Karpas-422 (cell line): ENCODE results near the gene ITPR2. TPM values are rescaled to one million over a fixed set of nuclear protein-coding genes. Genes with fewer than 3 reads are reported as not detected.
"Not testable (repeated sequence)": the region's sequence is repeated elsewhere in the genome, so short reads cannot be mapped to it uniquely, and the experiment has no call there.

Experiments
- DNase-seq: peaks from one replicate; pipeline ENCODE4 v3.0.0-alpha.2; 2015
- H2AFZ ChIP-seq: fragments of 200-600 bp; sonication (generic); 2 replicates; pipeline ENCODE4 v1.6.1; 2014; ENCODE audit warnings: antibody characterized with exemption, low read length, mixed read lengths
- H3K27ac ChIP-seq: fragments of 200-600 bp; sonication (generic); 2 replicates; pipeline ENCODE4 v1.5.1; 2014; ENCODE audit warnings: mild to moderate bottlenecking, low read length, moderate library complexity
- H3K27me3 ChIP-seq: fragments of 200-600 bp; sonication (generic); 2 replicates; pipeline ENCODE4 v1.6.1; 2014; ENCODE audit warnings: low read length, mixed read lengths
- H3K36me3 ChIP-seq: fragments of 200-600 bp; sonication (generic); 2 replicates; pipeline ENCODE4 v1.6.1; 2014; ENCODE audit warnings: low read length, mixed read lengths; ENCODE audit not compliant: insufficient read depth
- H3K4me1 ChIP-seq: fragments of 200-600 bp; sonication (generic); 2 replicates; pipeline ENCODE4 v1.6.1; 2014; ENCODE audit warnings: mild to moderate bottlenecking, low read length, mixed read lengths
- H3K4me2 ChIP-seq: fragments of 200-600 bp; sonication (generic); 2 replicates; pipeline ENCODE4 v1.6.1; 2014; ENCODE audit warnings: low read length, low read depth, mild to moderate bottlenecking; ENCODE audit not compliant: poor library complexity, severe bottlenecking
- H3K4me3 ChIP-seq: fragments of 200-600 bp; sonication (generic); 2 replicates; pipeline ENCODE4 v1.5.1; 2014; ENCODE audit warnings: mild to moderate bottlenecking, antibody characterized with exemption, low read length, mixed read lengths
- H3K79me2 ChIP-seq: fragments of 200-600 bp; sonication (generic); 2 replicates; pipeline ENCODE4 v1.6.1; 2014; ENCODE audit warnings: mild to moderate bottlenecking, low read length, mixed read lengths
- H3K9ac ChIP-seq: fragments of 200-600 bp; sonication (generic); 2 replicates; pipeline ENCODE4 v1.6.0; 2014; ENCODE audit warnings: low read length
- H3K9me2 ChIP-seq: fragments of 200-600 bp; sonication (generic), shearing (Covaris generic); replicated peaks from 2 replicates; pipeline ENCODE4 v1.6.0; 2014; ENCODE audit warnings: mild to moderate bottlenecking, low read length, moderate library complexity; ENCODE audit not compliant: insufficient read depth
- H3K9me3 ChIP-seq: fragments of 300-700, 200-600 bp; sonication (generic); 2 replicates; pipeline ENCODE4 v1.6.1; 2014; ENCODE audit warnings: low read length, mixed read lengths
- H4K20me1 ChIP-seq: fragments of 200-600 bp; sonication (generic); 2 replicates; pipeline ENCODE4 v1.6.1; 2014; ENCODE audit warnings: mild to moderate bottlenecking, antibody characterized with exemption, low read length, low read depth; ENCODE audit not compliant: insufficient read depth
- total RNA-seq: library from RNA; depleted of rRNA; stranded (reverse); fragments of >200 nt; shearing (Covaris generic); gene quantifications from 2 replicates; pipeline ENCODE4 v1.2.3, GENCODE V29; 2014; ENCODE audit warnings: low replicate concordance

The ITPR2 gene
- total RNA-seq, 1 experiment from 2014 or later, result 128 TPM

DNA sequence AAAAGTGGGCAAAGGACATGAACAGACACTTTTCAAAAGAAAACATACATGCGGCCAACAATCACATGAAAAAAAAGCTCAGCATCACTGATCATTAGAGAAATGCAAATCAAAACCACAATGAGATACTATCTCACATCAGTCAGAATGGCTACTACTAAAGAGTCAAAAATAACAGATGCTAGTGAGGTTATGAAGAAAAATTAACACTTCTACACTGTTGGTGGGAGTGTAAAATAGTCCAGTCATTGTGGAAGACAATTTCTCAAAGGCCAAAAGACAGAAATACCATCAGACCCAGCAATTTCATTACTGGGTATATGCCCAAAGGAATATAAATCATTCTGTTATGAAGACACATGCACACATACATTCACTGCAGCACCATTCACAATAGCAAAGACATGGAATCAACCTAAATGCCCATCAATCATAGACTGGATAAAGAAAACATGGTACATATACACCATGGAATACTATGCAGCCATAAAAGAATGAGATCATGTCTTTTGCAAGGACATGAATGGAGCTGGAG lies 103.8 kb downstream of the ITPR2 start:
- Histone ChIP-seq H3K79me2 (peaks cover 91% of the 10 kb centered on the region), H3K4me1 (peaks cover 97% of the 10 kb centered on the region), H3K27ac (peak overlapping the region; percentile 94), H3K4me2 (peak overlapping the region; percentile 47)
- not testable (repeated sequence) for H3K4me3 ChIP-seq, H3K9me2 ChIP-seq, H2AFZ ChIP-seq, H3K9ac ChIP-seq, H3K9me3 ChIP-seq, H3K27me3 ChIP-seq, H4K20me1 ChIP-seq, H3K36me3 ChIP-seq
- peak; percentile 57 for DNase-seq

DNA sequence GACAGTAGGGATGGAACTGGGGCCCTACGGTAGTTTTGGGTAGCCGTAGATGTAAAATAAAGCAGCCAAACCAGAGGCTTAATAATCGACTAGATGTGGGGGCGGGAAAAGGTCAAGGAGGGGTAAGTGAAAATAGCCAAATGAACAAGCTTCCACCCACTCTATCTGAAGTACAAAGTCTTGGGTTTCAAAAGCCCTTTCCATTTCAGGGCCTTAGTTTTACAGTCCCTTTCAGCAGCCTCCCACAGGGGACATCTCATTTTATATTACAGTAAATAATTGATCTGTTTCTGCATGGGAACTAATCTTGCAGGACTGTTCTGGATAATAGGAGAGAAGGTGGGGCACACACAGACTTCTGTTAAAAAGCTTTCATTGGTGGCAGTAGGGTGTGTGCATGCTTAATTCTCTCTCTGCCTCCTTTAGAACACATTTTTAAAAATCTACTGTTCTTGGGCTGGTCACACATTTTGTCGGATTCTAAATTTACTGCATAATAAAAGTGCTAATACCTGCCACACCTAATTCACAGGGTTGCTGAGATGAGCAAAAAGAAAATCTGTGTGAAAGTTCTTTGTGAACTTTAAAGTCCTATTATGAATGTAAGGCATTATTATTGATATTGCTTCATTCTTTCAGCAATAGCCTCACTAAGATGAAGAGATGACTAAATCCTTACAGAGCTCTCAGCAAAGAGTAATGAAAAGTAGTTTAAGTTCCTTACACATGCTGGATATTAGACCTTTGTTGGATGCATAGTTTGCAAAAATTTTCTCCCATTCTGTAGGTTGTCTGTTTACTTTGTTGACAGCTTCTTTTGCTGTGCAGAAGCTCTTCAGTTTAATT lies 104.6 kb downstream of the ITPR2 start:
- peak overlapping the region; percentile 47 for H3K4me2 ChIP-seq

DNA sequence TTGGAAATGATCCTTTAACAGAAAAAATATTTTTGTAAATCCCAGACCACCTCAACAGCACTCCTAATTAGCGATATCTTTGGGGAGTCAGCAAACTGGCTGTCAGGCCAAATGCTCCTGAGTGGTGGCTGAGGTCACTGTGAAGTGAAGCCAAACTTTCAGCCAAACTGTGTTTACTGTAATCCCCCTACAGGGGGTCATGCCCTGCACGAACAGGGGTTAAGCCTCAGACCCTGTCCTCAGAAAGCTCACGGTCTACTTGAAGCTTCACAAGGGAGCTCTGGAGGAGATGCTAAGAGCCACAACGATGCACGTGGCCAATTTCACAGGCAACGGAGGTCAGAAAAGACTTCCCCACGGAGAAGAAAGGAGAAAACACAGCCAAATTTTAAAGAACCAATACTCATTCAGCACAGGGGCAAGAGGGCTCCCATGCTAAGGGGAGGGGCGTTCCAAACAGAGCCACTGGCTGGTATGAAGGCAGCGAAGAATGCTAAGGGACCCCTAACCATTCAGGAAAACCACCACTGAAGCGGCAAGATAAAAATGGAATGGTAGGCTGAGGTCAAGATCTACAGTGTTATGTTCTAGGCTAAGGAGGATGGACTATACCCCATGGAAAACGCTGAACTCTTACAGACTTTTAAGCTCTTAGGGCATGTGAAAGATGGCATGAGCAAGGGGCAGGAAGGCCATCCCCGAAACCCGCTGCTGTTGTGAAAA lies 105.4 kb downstream of the ITPR2 start:
- Histone ChIP-seq H3K9me2 (no peaks in the 10 kb centered on the region), H3K79me2 (peaks cover 99% of the 10 kb centered on the region), H2AFZ (no peak overlapping the region), H4K20me1 (no peaks in the 10 kb centered on the region), H3K27ac (peak overlapping the region; percentile 94), H3K27me3 (no peaks in the 10 kb centered on the region), H3K9me3 (no peaks in the 10 kb centered on the region), H3K4me1 (peaks cover 97% of the 10 kb centered on the region), H3K36me3 (no peaks in the 10 kb centered on the region), H3K4me2 (no peak overlapping the region), H3K9ac (no peak overlapping the region), H3K4me3 (no peak overlapping the region)
- no peak for DNase-seq

More for the DNA sequence above, 104.6 kb downstream of the ITPR2 start:
- Histone ChIP-seq H3K27ac (peak overlapping the region; percentile 94), H3K36me3 (no peaks in the 10 kb centered on the region), H3K9me2 (no peaks in the 10 kb centered on the region), H4K20me1 (no peaks in the 10 kb centered on the region), H2AFZ (no peak overlapping the region), H3K79me2 (peaks cover 92% of the 10 kb centered on the region), H3K27me3 (no peaks in the 10 kb centered on the region), H3K4me3 (no peak overlapping the region), H3K4me1 (peaks cover 97% of the 10 kb centered on the region), H3K9me3 (no peaks in the 10 kb centered on the region), H3K9ac (no peak overlapping the region)
- DNase-seq, result no peak

GRCh38 chr12:26726956-26727355 lies 106.0 kb downstream of the ITPR2 start:
- H3K9me2 ChIP-seq, result no peaks in the 10 kb centered on the region
- H3K9me3 ChIP-seq, result no peaks in the 10 kb centered on the region
- no peak overlapping the region for H3K4me2 ChIP-seq
- peaks cover 100% of the 10 kb centered on the region for H3K79me2 ChIP-seq
- no peaks in the 10 kb centered on the region for H3K27me3 ChIP-seq
- peak overlapping the region; percentile 18; the same call in 1 of the 2 replicates for H3K27ac ChIP-seq
- H3K4me1 ChIP-seq, result peaks cover 97% of the 10 kb centered on the region
- H3K36me3 ChIP-seq, result peaks cover 5% of the 10 kb centered on the region; the same call in 1 of the 2 replicates
- no peaks in the 10 kb centered on the region for H4K20me1 ChIP-seq
- no peak overlapping the region for H3K9ac ChIP-seq
- no peak overlapping the region for H2AFZ ChIP-seq
- no peak overlapping the region for H3K4me3 ChIP-seq
- DNase-seq, result no peak

DNA sequence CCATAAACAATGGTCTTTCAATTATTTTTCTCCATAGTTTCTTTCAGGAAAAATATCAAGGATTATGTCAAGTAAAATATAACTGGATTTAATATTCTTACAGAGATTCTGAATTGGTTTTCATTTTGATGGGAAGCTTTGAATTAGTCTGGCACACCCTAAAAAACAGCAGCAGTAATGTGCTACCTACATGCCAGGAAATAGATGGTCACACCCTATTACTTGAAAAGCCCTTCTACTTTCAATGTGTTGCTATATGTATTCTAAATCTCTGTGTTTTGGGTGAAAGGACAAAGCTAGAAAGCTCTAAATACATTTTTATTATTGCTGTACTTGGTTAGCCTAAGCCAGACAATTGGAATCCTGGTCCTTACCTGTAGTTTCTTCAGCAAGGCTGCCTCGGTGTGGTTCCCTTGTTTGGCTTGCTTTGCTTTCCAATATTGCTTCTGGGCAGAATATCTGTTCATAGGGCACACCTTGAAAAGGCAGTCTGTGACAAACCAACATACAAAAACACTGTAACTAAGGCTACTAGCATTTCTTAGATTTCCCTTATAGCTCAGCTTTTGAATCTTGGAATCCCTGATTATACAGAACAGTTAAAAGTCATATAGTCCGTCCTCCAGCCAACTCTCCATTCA lies 107.6 kb downstream of the ITPR2 start:
- Histone ChIP-seq H3K9me3 (no peaks in the 10 kb centered on the region), H3K36me3 (peaks cover 7% of the 10 kb centered on the region; the same call in 1 of the 2 replicates), H3K27ac (no peak overlapping the region), H3K4me3 (no peak overlapping the region), H3K9ac (no peak overlapping the region), H3K4me1 (peaks cover 88% of the 10 kb centered on the region), H2AFZ (no peak overlapping the region), H3K27me3 (no peaks in the 10 kb centered on the region), H4K20me1 (no peaks in the 10 kb centered on the region), H3K79me2 (peaks cover 97% of the 10 kb centered on the region), H3K4me2 (no peak overlapping the region), H3K9me2 (no peaks in the 10 kb centered on the region)
- no peak for DNase-seq

GRCh38 chr12:26724309-26724702 lies 108.7 kb downstream of the ITPR2 start:
- Histone ChIP-seq H2AFZ (no peak overlapping the region), H3K27ac (peak overlapping the region; percentile 63), H3K4me1 (peaks cover 83% of the 10 kb centered on the region), H3K9me3 (no peaks in the 10 kb centered on the region), H3K4me3 (no peak overlapping the region), H3K4me2 (no peak overlapping the region), H3K9me2 (no peaks in the 10 kb centered on the region), H3K27me3 (no peaks in the 10 kb centered on the region), H3K36me3 (peaks cover 7% of the 10 kb centered on the region; the same call in 1 of the 2 replicates), H3K9ac (no peak overlapping the region), H4K20me1 (no peaks in the 10 kb centered on the region), H3K79me2 (peaks cover 87% of the 10 kb centered on the region)
- DNase-seq, result no peak

DNA sequence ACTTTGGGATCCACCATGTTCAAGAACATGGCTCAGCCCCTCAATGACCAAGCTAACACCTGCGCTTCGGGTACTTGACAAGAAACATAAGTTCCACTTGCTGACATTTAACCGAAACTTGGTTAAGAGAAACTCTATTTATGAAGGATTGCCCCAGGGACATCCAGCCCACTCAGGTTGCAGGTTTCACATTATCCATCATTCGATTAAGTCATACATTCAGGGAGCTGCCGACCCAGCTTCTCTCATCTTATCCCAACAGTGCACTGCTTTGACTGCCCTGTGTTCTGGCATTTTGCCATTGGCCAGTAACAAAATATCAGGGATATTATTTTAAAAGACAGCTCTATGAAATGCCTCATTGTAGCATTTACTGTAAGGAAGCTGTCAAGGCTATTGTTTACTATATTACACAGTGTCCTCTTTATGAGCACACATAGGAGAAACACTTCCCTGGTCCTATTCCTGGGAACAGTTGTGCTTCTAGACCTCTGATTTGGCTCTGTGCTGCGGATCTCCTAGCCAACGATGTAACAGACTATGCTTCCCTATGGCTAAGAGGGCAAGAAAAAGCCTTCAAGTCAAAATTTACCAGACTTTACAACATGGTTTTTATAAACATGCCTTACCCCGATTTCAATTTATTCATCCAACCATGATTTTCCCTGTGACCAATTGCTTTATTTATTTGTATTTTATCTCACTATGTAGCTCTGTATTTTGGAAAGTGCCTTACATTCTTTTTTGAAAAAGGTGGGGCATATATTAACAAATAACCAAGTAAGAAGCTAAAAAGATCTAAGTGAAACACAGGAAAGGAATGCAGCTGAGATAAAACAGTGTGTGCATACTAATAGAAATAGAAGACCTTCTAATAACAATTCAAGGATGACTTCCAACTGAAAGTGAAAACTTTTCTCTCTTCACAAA lies 109.3 kb downstream of the ITPR2 start:
- no peak overlapping the region for H3K4me3 ChIP-seq
- H3K9me3 ChIP-seq, result no peaks in the 10 kb centered on the region
- H3K79me2 ChIP-seq, result peaks cover 87% of the 10 kb centered on the region
- peaks cover 10% of the 10 kb centered on the region for H3K36me3 ChIP-seq
- H3K27me3 ChIP-seq, result no peaks in the 10 kb centered on the region
- peak overlapping the region; percentile 63 for H3K27ac ChIP-seq
- no peak overlapping the region for H3K9ac ChIP-seq
- no peaks in the 10 kb centered on the region for H4K20me1 ChIP-seq
- H3K4me1 ChIP-seq, result peaks cover 78% of the 10 kb centered on the region
- DNase-seq, result no peak
- peak overlapping the region; percentile 46 for H3K4me2 ChIP-seq
- H3K9me2 ChIP-seq, result no peaks in the 10 kb centered on the region
- H2AFZ ChIP-seq, result no peak overlapping the region
